Stimulated activated CD8-positive, alpha-beta memory T cell treated with anti-CD3 and anti-CD28 coated beads, Interleukin-15, amount 100 ng/mL, for 24 hours (primary cell): ENCODE results near the gene IL18R1.

Experiments
- DNase-seq: peaks from one replicate; pipeline ENCODE4 v3.0.0-alpha.2; 2020; ENCODE audit warnings: low read depth

The IL18R1 gene

GRCh38 chr2:102434655-102435381 is 79.2 kb downstream of the IL18R1 start:
- DNase-seq: no peak

DNA sequence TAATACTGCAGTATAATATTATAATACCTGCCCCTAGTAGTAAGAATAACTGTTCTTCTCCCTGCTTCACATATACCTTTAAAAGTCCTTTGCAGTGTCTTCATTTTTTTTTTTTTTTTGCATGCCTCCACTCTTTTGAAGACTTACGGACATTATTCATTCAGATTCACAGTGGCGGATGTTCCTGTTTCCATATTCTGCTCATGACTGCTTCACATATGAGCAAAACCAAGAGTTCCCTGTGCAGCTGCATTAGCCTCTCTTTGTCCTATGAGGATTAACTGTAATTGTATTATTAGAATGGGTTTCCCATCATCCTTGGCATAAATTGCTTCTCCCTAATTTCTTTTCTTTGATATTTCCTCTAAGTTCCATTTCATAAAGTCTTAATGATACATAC is 80.1 kb downstream of the IL18R1 start:
- DNase-seq: no peak

- DNase-seq: no peak
Observed at GRCh38 chr2:102436323-102436722, 80.7 kb downstream of the IL18R1 start.

DNA sequence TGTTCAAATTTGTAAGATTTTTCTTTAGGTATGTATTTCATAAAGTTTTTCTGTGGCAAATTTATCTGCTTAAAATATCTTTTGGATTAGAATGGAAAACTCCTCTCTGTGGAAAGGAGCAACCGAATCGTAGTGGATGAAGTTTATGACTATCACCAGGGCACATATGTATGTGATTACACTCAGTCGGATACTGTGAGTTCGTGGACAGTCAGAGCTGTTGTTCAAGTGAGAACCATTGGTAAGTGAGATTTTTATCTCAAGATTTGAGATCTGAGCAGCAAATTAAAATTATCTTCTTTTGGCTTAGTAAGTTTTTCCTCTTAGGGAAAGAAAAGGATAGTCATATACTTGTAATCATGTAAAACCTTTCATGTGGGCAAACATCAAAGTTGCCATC is 81.5 kb downstream of the IL18R1 start:
- no peak for DNase-seq

- no peak for DNase-seq
Observed at GRCh38 chr2:102438111-102438510, 82.5 kb downstream of the IL18R1 start.

DNA sequence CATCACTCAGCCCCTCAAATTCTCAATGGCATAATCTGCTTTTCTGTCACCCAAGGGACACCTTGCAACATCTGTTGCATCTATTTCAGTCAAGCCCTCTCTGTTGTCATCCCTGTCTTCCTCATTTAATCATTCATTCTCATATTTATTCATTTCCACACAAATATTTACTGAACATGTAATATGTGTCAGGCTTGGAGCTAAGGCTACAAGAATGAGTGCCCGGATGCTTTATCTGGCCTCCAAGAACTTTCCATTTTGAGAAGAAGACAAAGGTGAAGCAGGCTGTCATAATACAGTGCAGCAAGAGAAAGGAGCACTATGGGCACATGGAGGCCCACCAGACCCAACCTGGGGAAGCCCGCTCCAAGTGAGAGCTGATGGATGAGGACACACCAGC is 83.0 kb downstream of the IL18R1 start:
- DNase-seq: no peak

DNA sequence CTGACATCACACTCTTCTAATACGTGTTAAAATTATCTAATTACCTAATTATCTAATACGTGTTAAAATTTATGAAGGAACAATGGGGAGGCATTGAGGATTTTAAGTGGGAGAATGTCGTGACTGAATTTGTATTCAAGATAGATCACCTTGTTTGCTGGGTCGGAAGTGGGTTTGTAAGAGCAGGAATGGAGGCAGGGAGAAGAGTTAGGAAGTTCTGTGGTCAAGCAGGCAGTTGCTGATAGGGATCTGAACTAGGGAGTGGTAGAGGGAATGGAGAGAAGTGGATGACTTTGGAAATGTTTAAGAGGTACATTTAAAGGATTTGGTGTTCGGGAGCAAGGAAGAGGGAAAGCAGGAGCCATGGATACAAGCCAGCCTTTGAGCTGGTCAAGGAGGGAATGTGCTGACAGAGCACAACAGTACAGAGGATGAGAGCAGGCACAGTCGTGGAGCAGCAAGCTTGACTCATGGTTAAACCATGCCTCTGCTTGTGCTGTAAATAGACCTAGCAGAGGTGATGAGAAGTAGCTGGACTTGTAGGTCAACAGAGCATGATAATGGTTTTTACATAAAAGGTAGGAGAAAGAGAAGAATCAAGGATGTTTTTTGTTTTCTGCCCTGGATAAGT is 83.6 kb downstream of the IL18R1 start:
- no peak for DNase-seq

DNA sequence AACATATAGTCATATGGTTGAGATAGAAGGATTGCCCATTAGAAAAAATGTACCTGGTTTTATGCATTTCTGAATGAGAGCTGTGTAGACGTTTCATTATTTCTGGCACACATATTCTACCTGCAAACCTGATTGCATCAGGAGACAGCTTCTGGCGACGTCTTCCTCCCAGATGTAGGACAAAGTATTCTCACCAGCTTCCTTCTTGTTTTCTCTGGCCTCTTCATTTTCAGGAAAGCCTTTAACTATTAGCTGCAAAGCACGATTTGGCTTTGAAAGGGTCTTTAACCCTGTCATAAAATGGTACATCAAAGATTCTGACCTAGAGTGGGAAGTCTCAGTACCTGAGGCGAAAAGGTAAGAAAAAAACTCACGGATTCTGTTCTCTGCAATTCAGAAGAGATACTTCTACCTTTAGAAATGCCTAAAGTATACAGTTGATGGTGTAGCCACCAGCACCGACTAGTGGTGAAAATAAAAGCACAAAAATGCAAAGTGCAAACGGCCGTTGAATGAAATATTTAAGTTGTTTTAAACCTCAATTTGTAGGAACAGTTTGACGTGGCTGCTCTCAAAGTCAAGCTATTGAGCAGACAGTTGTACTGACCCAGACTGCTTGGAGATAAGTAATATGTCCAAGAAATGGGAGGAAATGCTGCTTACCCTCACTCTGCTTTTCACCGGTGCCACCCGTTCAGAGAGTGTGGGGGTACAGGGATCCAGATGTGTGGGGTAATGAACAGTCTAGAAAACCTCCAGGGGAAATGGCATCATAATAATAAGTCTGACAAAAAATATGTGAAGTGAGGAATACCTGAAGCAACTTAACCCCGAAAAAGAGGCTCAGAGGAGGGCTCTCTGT is 87.6 kb downstream of the IL18R1 start:
- DNase-seq: no peak

DNA sequence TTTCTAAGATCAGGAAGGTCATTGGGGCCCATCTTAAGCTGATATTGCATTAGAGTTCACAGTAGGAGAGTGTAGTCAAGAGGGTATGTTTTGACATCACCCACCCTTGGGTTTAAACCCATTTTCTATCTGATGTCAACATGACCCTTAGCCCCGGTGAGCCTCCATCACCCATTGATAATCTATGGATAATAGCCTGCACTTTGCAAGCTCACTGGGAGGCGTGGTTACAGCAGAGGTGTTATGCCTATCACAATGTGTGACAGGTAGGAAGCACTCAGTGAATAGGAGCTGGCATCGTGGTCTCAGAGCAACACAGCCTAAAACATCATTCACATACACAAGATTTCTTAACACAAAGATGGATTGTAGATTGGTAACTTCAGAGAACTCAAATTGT is 88.6 kb downstream of the IL18R1 start:
- no peak for DNase-seq

GRCh38 chr2:102446936-102447335 is 91.3 kb downstream of the IL18R1 start:
- DNase-seq: no peak
